Measurements from ENCODE around the gene RAB5IF. TPM values are rescaled to one million over a fixed set of nuclear protein-coding genes. Genes with fewer than 3 reads are reported as not detected.

RAB5IF gene
- total and polyA plus RNA-seq, 7 experiments from 2014 or later: 47.9 to 153 (median 93.9) TPM

- Histone ChIP-seq H3K4me3 (ENCODE audit: low read length) (no peak overlapping the region), H3K9me3 (ENCODE audit: control insufficient read depth in 2 of 3, low read length in 3 of 3) (no peaks in the 10 kb centered on the region), H3K27me3 (ENCODE audit: control insufficient read depth in 2 of 2, insufficient read depth in 2 of 2, low read length in 2 of 2) (no peaks in the 10 kb centered on the region), H3K36me3 (ENCODE audit: control insufficient read depth in 2 of 3, insufficient read depth in 3 of 3, low read length in 3 of 3) (peaks cover 6 to 59% (median 9%) of the 10 kb centered on the region in 3 experiments), H3K27ac (ENCODE audit: low read depth, low read length) (no peak overlapping the region), H3K4me1 (ENCODE audit: control insufficient read depth in 2 of 2, insufficient read depth in 2 of 2, low read length in 2 of 2) (peaks cover 0 to 8% of the 10 kb centered on the region in 2 donors)
- Mint-ChIP-seq H3K36me3 (peaks cover 4 to 28% (median 14%) of the 10 kb centered on the region in 5 donors), H3K4me1 (peaks cover 19 to 35% (median 28%) of the 10 kb centered on the region in 7 donors), H3K27ac (peak overlapping the region; percentile 65 to 85 (median 79)), H3K27me3 (no peaks in the 10 kb centered on the region), H3K9me3 (no peaks in the 10 kb centered on the region), H3K4me3 (peak overlapping the region in 1 of 10 donors; percentile 23)
- CTCF ChIA-PET: no interaction called here
- intact Hi-C loops (cut with micrococcal nuclease): loop anchor here in 1 of 2 donors (1.0 kb wide), 1 partner anchor 9 kb away; no protein-coding TSS in a partner anchor
- DNase-seq (no peak), ATAC-seq (no peak)
- POLR2A ChIA-PET: interaction anchor here (2.0 kb wide), 1 partner anchor 9 kb away, joined by 6 read pairs; the partner anchor contains the start of gene TGIF2
Observed at GRCh38 chr20:36582821-36583220, 22.8 kb upstream of the RAB5IF start.

GRCh38 chr20:36584018-36584481, 21.5 kb upstream of the RAB5IF start:
- intact Hi-C loops (cut with micrococcal nuclease): no loop called here
- ChIA-PET CTCF (no interaction called here), POLR2A (interaction anchor here (1.2 to 2.0 kb wide), 4 partner anchors 11 to 22 kb away, joined by 3 to 6 read pairs (median 3); partner anchors contain the start of genes RAB5IF and TGIF2)
- H3K27ac Mint-ChIP-seq: peak overlapping the region in 8 of 9 donors; percentile 6 to 87 (median 69)
- no peak overlapping the region for H3K4me3 ChIP-seq (ENCODE audit: low read length)
- H3K9me3 Mint-ChIP-seq: no peaks in the 10 kb centered on the region
- ATAC-seq: no peak
- peaks cover 6 to 53% (median 9%) of the 10 kb centered on the region in 3 experiments for H3K36me3 ChIP-seq (ENCODE audit: control insufficient read depth in 2 of 3, insufficient read depth in 3 of 3, low read length in 3 of 3)
- H3K27ac ChIP-seq (ENCODE audit: low read depth, low read length): no peak overlapping the region
- no peak for DNase-seq
- no peaks in the 10 kb centered on the region for H3K27me3 Mint-ChIP-seq
- peaks cover 0 to 8% of the 10 kb centered on the region in 2 donors for H3K4me1 ChIP-seq (ENCODE audit: control insufficient read depth in 2 of 2, insufficient read depth in 2 of 2, low read length in 2 of 2)
- H3K9me3 ChIP-seq (ENCODE audit: control insufficient read depth in 2 of 3, low read length in 3 of 3): no peaks in the 10 kb centered on the region
- H3K4me1 Mint-ChIP-seq: peaks cover 19 to 39% (median 28%) of the 10 kb centered on the region in 7 donors
- H3K27me3 ChIP-seq (ENCODE audit: control insufficient read depth in 2 of 2, insufficient read depth in 2 of 2, low read length in 2 of 2): no peaks in the 10 kb centered on the region
- no peak overlapping the region for H3K4me3 Mint-ChIP-seq
- H3K36me3 Mint-ChIP-seq: peaks cover 4 to 26% (median 14%) of the 10 kb centered on the region in 5 donors

- peaks cover 0 to 8% of the 10 kb centered on the region in 2 donors for H3K4me1 ChIP-seq (ENCODE audit: control insufficient read depth in 2 of 2, insufficient read depth in 2 of 2, low read length in 2 of 2)
- intact Hi-C loops (cut with micrococcal nuclease): no loop called here
- peaks cover 0 to 41% (median 0%) of the 10 kb centered on the region in 3 experiments for H3K36me3 ChIP-seq (ENCODE audit: control insufficient read depth in 2 of 3, insufficient read depth in 3 of 3, low read length in 3 of 3)
- ChIA-PET POLR2A (interaction anchor here (1.3 to 1.6 kb wide), 4 partner anchors 10 to 19 kb away, joined by 3 to 5 read pairs (median 3); no protein-coding TSS in a partner anchor), CTCF (interaction anchor here (0.6 kb wide), 2 partner anchors 29 to 32 kb away, joined by 3 read pairs; no protein-coding TSS in a partner anchor)
- no peaks in the 10 kb centered on the region for H3K9me3 ChIP-seq (ENCODE audit: control insufficient read depth in 2 of 3, low read length in 3 of 3)
- Mint-ChIP-seq H3K4me3 (no peak overlapping the region), H3K36me3 (peaks cover 0 to 15% (median 8%) of the 10 kb centered on the region in 5 donors), H3K27ac (peak overlapping the region in 3 of 9 donors; percentile 31 to 85 (median 55)), H3K9me3 (no peaks in the 10 kb centered on the region), H3K27me3 (no peaks in the 10 kb centered on the region), H3K4me1 (peaks cover 17 to 39% (median 24%) of the 10 kb centered on the region in 7 donors)
- no peaks in the 10 kb centered on the region for H3K27me3 ChIP-seq (ENCODE audit: control insufficient read depth in 2 of 2, insufficient read depth in 2 of 2, low read length in 2 of 2)
- H3K27ac ChIP-seq (ENCODE audit: low read depth, low read length): no peak overlapping the region
- DNase-seq (no peak), ATAC-seq (no peak)
- no peak overlapping the region for H3K4me3 ChIP-seq (ENCODE audit: low read length)
Observed at GRCh38 chr20:36585410-36586125, 20.0 kb upstream of the RAB5IF start.

- peak; percentile 1 for ATAC-seq
- Histone ChIP-seq H3K36me3 (ENCODE audit: control insufficient read depth in 2 of 3, insufficient read depth in 3 of 3, low read length in 3 of 3) (peaks cover 0 to 34% (median 0%) of the 10 kb centered on the region in 3 experiments), H3K9me3 (ENCODE audit: control insufficient read depth in 2 of 3, low read length in 3 of 3) (no peaks in the 10 kb centered on the region), H3K4me3 (ENCODE audit: low read length) (no peak overlapping the region), H3K27me3 (ENCODE audit: control insufficient read depth in 2 of 2, insufficient read depth in 2 of 2, low read length in 2 of 2) (no peaks in the 10 kb centered on the region), H3K27ac (ENCODE audit: low read depth, low read length) (no peak overlapping the region), H3K4me1 (ENCODE audit: control insufficient read depth in 2 of 2, insufficient read depth in 2 of 2, low read length in 2 of 2) (peaks cover 8 to 10% of the 10 kb centered on the region in 2 donors)
- Mint-ChIP-seq H3K27ac (peak overlapping the region; percentile 0 to 80 (median 71)), H3K9me3 (no peaks in the 10 kb centered on the region), H3K36me3 (peaks cover 0 to 20% (median 3%) of the 10 kb centered on the region in 5 donors), H3K4me3 (no peak overlapping the region), H3K4me1 (peaks cover 21 to 41% (median 32%) of the 10 kb centered on the region in 7 donors), H3K27me3 (no peaks in the 10 kb centered on the region)
- POLR2A ChIA-PET: interaction anchor here (0.5 to 1.6 kb wide), 5 partner anchors 10 to 19 kb away, joined by 3 to 5 read pairs (median 5); no protein-coding TSS in a partner anchor
- no peak for DNase-seq
- CTCF ChIA-PET: interaction anchor here (0.8 to 4.9 kb wide), 5 partner anchors 17 to 29 kb away, joined by 3 to 20 read pairs (median 4); partner anchors contain the start of gene RAB5IF
- intact Hi-C loops (cut with micrococcal nuclease): loop anchor here in 1 of 2 donors (2.0 kb wide), 1 partner anchor 17 kb away; the partner anchor contains the start of gene RAB5IF
Observed at GRCh38 chr20:36587388-36588070, 18.1 kb upstream of the RAB5IF start.

- Mint-ChIP-seq H3K27me3 (no peaks in the 10 kb centered on the region), H3K4me3 (peak overlapping the region in 1 of 10 donors; percentile 27), H3K4me1 (peaks cover 36 to 65% (median 53%) of the 10 kb centered on the region in 7 donors), H3K27ac (peak overlapping the region; percentile 42 to 90 (median 86)), H3K9me3 (no peaks in the 10 kb centered on the region), H3K36me3 (peaks cover 0 to 16% (median 0%) of the 10 kb centered on the region in 5 donors)
- H3K9me3 ChIP-seq (ENCODE audit: control insufficient read depth in 2 of 3, low read length in 3 of 3): no peaks in the 10 kb centered on the region
- no peak for DNase-seq
- H3K4me1 ChIP-seq (ENCODE audit: control insufficient read depth in 2 of 2, insufficient read depth in 2 of 2, low read length in 2 of 2): peaks cover 14 to 16% of the 10 kb centered on the region in 2 donors
- ChIA-PET CTCF (interaction anchor here (0.7 to 4.9 kb wide), 5 partner anchors 11 to 163 kb away, joined by 3 to 20 read pairs (median 6); partner anchors contain the start of gene RAB5IF), POLR2A (interaction anchor here (1.6 to 13.3 kb wide), 3 partner anchors 12 to 17 kb away, joined by 5 to 123 read pairs (median 84); partner anchors contain the start of genes RAB5IF and TGIF2)
- peak overlapping the region; percentile 22 for H3K27ac ChIP-seq (ENCODE audit: low read depth, low read length)
- no peaks in the 10 kb centered on the region for H3K27me3 ChIP-seq (ENCODE audit: control insufficient read depth in 2 of 2, insufficient read depth in 2 of 2, low read length in 2 of 2)
- H3K36me3 ChIP-seq (ENCODE audit: control insufficient read depth in 2 of 3, insufficient read depth in 3 of 3, low read length in 3 of 3): peaks cover 0 to 13% (median 0%) of the 10 kb centered on the region in 3 experiments
- intact Hi-C loops (cut with micrococcal nuclease): loop anchor here (5.0 to 10.0 kb wide), 2 partner anchors 84 to 584 kb away; partner anchors contain the start of genes MROH8 (in 1 of the 2) and RPN2 (in 1 of the 2)
- no peak overlapping the region for H3K4me3 ChIP-seq (ENCODE audit: low read length)
- no peak for ATAC-seq
Observed at GRCh38 chr20:36591281-36591680, 14.3 kb upstream of the RAB5IF start.

All from naive thymus-derived CD4-positive, alpha-beta T cell (primary cell).